B cell (primary cell): ENCODE data around the gene LIPM. TPM values are rescaled to one million over a fixed set of nuclear protein-coding genes. Genes with fewer than 3 reads are reported as not detected.

Source experiments
- ATAC-seq: fragments of 200-7000 bp; cut with Tn5 transposase; one replicate; pipeline ENCODE4 v1.10.0; 2021; ENCODE audit warnings: low read depth, mild to moderate bottlenecking, moderate number of reproducible peaks, moderate library complexity
- CTCF ChIA-PET: fragments of 350-600 bp; sonication (Branson Sonifier 250); formaldehyde crosslinking; loops from one replicate; lab custom pipeline; 2021; ENCODE audit warnings: antibody characterized with exemption, inconsistent platforms; lab: Charles Lee
- POLR2A ChIA-PET: fragments of 350-600 bp; sonication (Branson Sonifier 250); formaldehyde crosslinking; loops from one replicate; lab custom pipeline; 2021; ENCODE audit warnings: antibody characterized with exemption; lab: Charles Lee
- DNase-seq: peaks from one replicate; pipeline ENCODE4 v3.0.0; 2013
- H2AFZ ChIP-seq: 2 replicates; pipeline ENCODE4 v1.6.1; 2012; ENCODE audit warnings: mild to moderate bottlenecking, low read depth, low read length; ENCODE audit not compliant: insufficient read depth, poor library complexity, severe bottlenecking
- H3K27ac ChIP-seq, 2 donors: 1 replicate in 1 of 2; 2 replicates in 1 of 2; pipeline ENCODE4 v1.5.1; 2012 to 2013; ENCODE audit warnings: low read length in 2 of 2, mild to moderate bottlenecking in 2 of 2, moderate library complexity in 1 of 2
- H3K27me3 ChIP-seq, 4 experiments: fragments of 200-600 bp in 1 of 4; sonication (generic) in 1 of 4; replicated peaks in 1 of 4; 1 replicate in 2 of 4; 2 replicates in 2 of 4; pipeline versions ENCODE4 v1.6.1 to v1.7.0; 2013 to 2016; ENCODE audit warnings: low read length in 3 of 4, mild to moderate bottlenecking in 2 of 4, mixed read lengths in 1 of 4, moderate library complexity in 1 of 4; ENCODE audit not compliant: insufficient read depth in 4 of 4, control insufficient read depth in 3 of 4; ENCODE audit errors: control extremely low read depth in 1 of 4
- H3K36me3 ChIP-seq, 2 experiments: replicated peaks in 1 of 2; 1 replicate in 1 of 2; 2 replicates in 1 of 2; pipeline versions ENCODE4 v1.6.1 to v1.7.1; 2013; ENCODE audit warnings: low read length in 1 of 2; ENCODE audit not compliant: insufficient read depth in 2 of 2, control insufficient read depth in 1 of 2; ENCODE audit errors: control extremely low read depth in 1 of 2, extremely low read depth in 1 of 2
- H3K4me1 ChIP-seq, 2 donors: fragments of 200-600 bp in 1 of 2; sonication (generic) in 1 of 2; 1 replicate in 1 of 2; 2 replicates in 1 of 2; pipeline versions ENCODE4 v1.5.1 to v1.6.1; 2013 to 2017; ENCODE audit warnings: low read length in 2 of 2; ENCODE audit not compliant: control insufficient read depth in 2 of 2, insufficient read depth in 2 of 2
- H3K4me2 ChIP-seq: replicated peaks from 2 replicates; pipeline ENCODE3; 2012; ENCODE audit warnings: mild to moderate bottlenecking, low read depth, low read length; ENCODE audit not compliant: poor library complexity, severe bottlenecking
- H3K4me3 ChIP-seq, 5 experiments: fragments of 200-600 bp in 1 of 5; sonication (generic) in 1 of 5; 1 replicate in 3 of 5; 2 replicates in 2 of 5; pipeline versions ENCODE4 v1.5.1 to v1.7.0; 2011 to 2016; ENCODE audit warnings: low read length in 4 of 5, mild to moderate bottlenecking in 4 of 5, low read depth in 2 of 5, control low read depth in 1 of 5, moderate library complexity in 1 of 5; ENCODE audit not compliant: insufficient read depth in 1 of 5; ENCODE audit errors: control extremely low read depth in 1 of 5, extremely low read depth in 1 of 5
- H3K79me2 ChIP-seq: fragments of 200-600 bp; sonication (generic); one replicate; pipeline ENCODE4 v1.6.0; 2016; ENCODE audit warnings: low read length; ENCODE audit not compliant: control insufficient read depth, insufficient read depth
- H3K9ac ChIP-seq: fragments of 200-600 bp; sonication (generic); 2 replicates; pipeline ENCODE4 v1.6.1; 2017; ENCODE audit warnings: mild to moderate bottlenecking, low read length, moderate library complexity
- H3K9me3 ChIP-seq, 3 donors: one replicate each; pipeline versions ENCODE4 v1.6.1 to v1.7.1; 2013; ENCODE audit warnings: low read length in 2 of 3; ENCODE audit not compliant: control insufficient read depth in 2 of 3, insufficient read depth in 1 of 3; ENCODE audit errors: control extremely low read depth in 1 of 3
- H4K20me1 ChIP-seq: 2 replicates; pipeline ENCODE4 v1.6.0; 2012; ENCODE audit warnings: mild to moderate bottlenecking, low read length; ENCODE audit not compliant: insufficient read depth, control insufficient read depth, poor library complexity, severe bottlenecking
- H3K27ac Mint-ChIP-seq: one replicate; pipeline ENCODE4 v1.8.0; 2021; ENCODE audit warnings: mixed read lengths
- H3K27me3 Mint-ChIP-seq: one replicate; pipeline ENCODE4 v1.8.0; 2021; ENCODE audit warnings: mixed read lengths
- H3K4me1 Mint-ChIP-seq: one replicate; pipeline ENCODE4 v1.8.0; 2021; ENCODE audit warnings: mixed read lengths
- H3K4me3 Mint-ChIP-seq: one replicate; pipeline ENCODE4 v1.8.0; 2021; ENCODE audit warnings: mixed read lengths
- H3K9me3 Mint-ChIP-seq: one replicate; pipeline ENCODE4 v1.8.0; 2022; ENCODE audit warnings: mixed read lengths; ENCODE audit not compliant: insufficient read depth
- EZH2 ChIP-seq: IDR thresholded peaks from 2 replicates; pipeline ENCODE4 v1.6.1; 2012; ENCODE audit warnings: borderline replicate concordance, low read depth, mild to moderate bottlenecking, moderate library complexity, low read length; ENCODE audit not compliant: insufficient read depth, poor library complexity, severe bottlenecking
- WGBS: methylation state at CpG from one replicate; pipeline ENCODE4 v1.1.5; 2013; ENCODE audit warnings: missing lambda C conversion rate; ENCODE audit not compliant: insufficient coverage; 5-methylcytosine and 5-hydroxymethylcytosine counted together
- intact Hi-C: fragments of 100-400 bp; cut with micrococcal nuclease; formaldehyde crosslinking; loops from one replicate; pipeline ENCODE4 v1.10.0; 2022
- polyA plus RNA-seq: library from polyadenylated mRNA; depleted of rRNA; stranded (reverse); fragments of >200 nt; gene quantifications from 2 replicates; pipeline ENCODE4 v1.2.3, GENCODE V29; 2012
- total RNA-seq, 2 donors: library from RNA; stranded (reverse); fragments of 120-200 nt in 1 of 2; gene quantifications; 1 replicate in 1 of 2; 2 replicates in 1 of 2; pipeline versions ENCODE4 v1.2.3 to v1.2.4, GENCODE V29; 2013 to 2022
- TF ChIP-seq, protein P1 (sequence below): fragments of 200-600 bp; IDR thresholded peaks from one replicate; pipeline ENCODE4 v1.8.0; 2022; ENCODE audit warnings: antibody characterized with exemption, mild to moderate bottlenecking

The LIPM gene
- total and polyA plus RNA-seq, 2 donors (not counting 1 experiment from before 2014, with no cell fraction given): not detected

DNA sequence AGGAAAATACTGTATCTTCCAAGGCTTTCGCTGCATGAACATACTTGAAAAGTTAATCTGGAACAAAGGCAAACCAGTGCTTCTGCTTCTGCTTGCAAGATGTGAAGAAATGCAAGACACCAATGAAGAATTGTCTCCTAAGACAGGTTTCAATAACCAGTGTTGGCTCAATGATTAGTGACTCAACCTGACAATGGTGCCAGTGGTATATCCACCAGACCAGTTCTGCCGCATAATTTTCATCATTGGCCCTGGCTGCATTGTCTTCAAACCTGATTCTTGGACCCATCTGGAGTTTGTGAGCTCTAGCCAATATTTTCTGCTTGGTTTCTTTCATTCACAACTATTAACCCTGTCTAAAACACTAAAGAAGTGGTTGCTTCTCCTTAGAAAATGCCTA is 63.9 kb downstream of the LIPM start:
- Mint-ChIP-seq H3K4me3 (no peak overlapping the region), H3K9me3 (no peaks in the 10 kb centered on the region), H3K4me1 (peaks cover 3% of the 10 kb centered on the region), H3K27me3 (no peaks in the 10 kb centered on the region), H3K27ac (no peak overlapping the region)
- DNase-seq (no peak), ATAC-seq (no peak)
- TF ChIP-seq, protein P1, sequence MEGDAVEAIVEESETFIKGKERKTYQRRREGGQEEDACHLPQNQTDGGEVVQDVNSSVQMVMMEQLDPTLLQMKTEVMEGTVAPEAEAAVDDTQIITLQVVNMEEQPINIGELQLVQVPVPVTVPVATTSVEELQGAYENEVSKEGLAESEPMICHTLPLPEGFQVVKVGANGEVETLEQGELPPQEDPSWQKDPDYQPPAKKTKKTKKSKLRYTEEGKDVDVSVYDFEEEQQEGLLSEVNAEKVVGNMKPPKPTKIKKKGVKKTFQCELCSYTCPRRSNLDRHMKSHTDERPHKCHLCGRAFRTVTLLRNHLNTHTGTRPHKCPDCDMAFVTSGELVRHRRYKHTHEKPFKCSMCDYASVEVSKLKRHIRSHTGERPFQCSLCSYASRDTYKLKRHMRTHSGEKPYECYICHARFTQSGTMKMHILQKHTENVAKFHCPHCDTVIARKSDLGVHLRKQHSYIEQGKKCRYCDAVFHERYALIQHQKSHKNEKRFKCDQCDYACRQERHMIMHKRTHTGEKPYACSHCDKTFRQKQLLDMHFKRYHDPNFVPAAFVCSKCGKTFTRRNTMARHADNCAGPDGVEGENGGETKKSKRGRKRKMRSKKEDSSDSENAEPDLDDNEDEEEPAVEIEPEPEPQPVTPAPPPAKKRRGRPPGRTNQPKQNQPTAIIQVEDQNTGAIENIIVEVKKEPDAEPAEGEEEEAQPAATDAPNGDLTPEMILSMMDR: no peak
- no peak for TF ChIP-seq EZH2
- Histone ChIP-seq H4K20me1 (no peaks in the 10 kb centered on the region), H3K36me3 (no peaks in the 10 kb centered on the region), H3K4me2 (no peak overlapping the region), H3K9ac (no peak overlapping the region), H3K27me3 (no peaks in the 10 kb centered on the region), H3K4me3 (no peak overlapping the region), H2AFZ (no peak overlapping the region), H3K79me2 (no peaks in the 10 kb centered on the region), H3K4me1 (no peaks in the 10 kb centered on the region), H3K9me3 (no peaks in the 10 kb centered on the region), H3K27ac (no peak overlapping the region)
- ChIA-PET CTCF (no interaction called here), POLR2A (no interaction called here)
- WGBS: 100% methylated on average over 2 of the region's 2 CpGs
- intact Hi-C loops: no loop called here

DNA sequence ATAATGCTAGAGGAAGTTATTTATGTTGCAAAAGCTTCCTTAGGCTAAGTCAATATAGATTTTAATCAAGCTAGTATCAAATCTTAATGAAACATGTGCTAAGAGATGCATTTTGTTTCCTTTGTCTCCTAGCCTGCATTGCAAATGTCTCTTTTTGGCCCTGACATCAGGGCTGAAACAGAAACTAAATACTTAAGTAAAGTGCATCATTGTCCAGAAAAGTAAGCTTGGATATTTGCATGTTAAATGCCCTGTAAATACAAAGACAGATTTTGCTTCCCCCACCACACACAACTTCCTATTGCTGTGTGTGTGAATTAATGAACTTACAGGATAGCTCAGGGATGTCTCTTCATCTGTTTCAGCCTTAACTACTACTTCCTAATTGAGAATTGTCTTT is 67.6 kb downstream of the LIPM start:
- no peak overlapping the region for H3K27ac Mint-ChIP-seq
- H3K9me3 Mint-ChIP-seq: no peaks in the 10 kb centered on the region
- ATAC-seq (no peak), DNase-seq (no peak)
- ChIA-PET POLR2A (no interaction called here), CTCF (interaction anchor here (1.0 to 1.5 kb wide), 4 partner anchors 10 to 64 kb away, joined by 3 to 7 read pairs (median 4); partner anchors contain the start of gene STAMBPL1)
- Histone ChIP-seq H3K36me3 (no peaks in the 10 kb centered on the region), H3K9me3 (no peaks in the 10 kb centered on the region), H2AFZ (no peak overlapping the region), H3K4me3 (no peak overlapping the region), H3K27me3 (no peaks in the 10 kb centered on the region), H3K4me1 (no peaks in the 10 kb centered on the region), H3K79me2 (no peaks in the 10 kb centered on the region), H3K4me2 (no peak overlapping the region), H3K9ac (no peak overlapping the region), H3K27ac (no peak overlapping the region), H4K20me1 (no peaks in the 10 kb centered on the region)
- no peaks in the 10 kb centered on the region for H3K27me3 Mint-ChIP-seq
- intact Hi-C loops: no loop called here
- peaks cover 3% of the 10 kb centered on the region for H3K4me1 Mint-ChIP-seq
- TF ChIP-seq EZH2: no peak
- TF ChIP-seq, protein P1: no peak
- H3K4me3 Mint-ChIP-seq: no peak overlapping the region

Other genes starting within 250 kb of the LIPM start
- gene RNLS, start 219.4 kb upstream of the LIPM start, total RNA-seq: 7.5 and 7.9 TPM in 2 replicates
- 2.0 and 3.5 TPM in 2 replicates for gene RNLS, start 219.4 kb upstream of the LIPM start, polyA plus RNA-seq
- gene LIPJ, start 216.0 kb upstream of the LIPM start, total RNA-seq: 0.20 and 0.39 TPM in 2 replicates
- gene LIPJ, start 216.0 kb upstream of the LIPM start, polyA plus RNA-seq: 0.10 and 0.13 TPM in 2 replicates
- gene LIPF, start 138.3 kb upstream of the LIPM start, total RNA-seq: not detected in 2 replicates
- not detected in 2 replicates for gene LIPF, start 138.3 kb upstream of the LIPM start, polyA plus RNA-seq
- not detected in 2 replicates for gene LIPK, start 96.5 kb upstream of the LIPM start, total RNA-seq
- not detected in 2 replicates for gene LIPK, start 96.5 kb upstream of the LIPM start, polyA plus RNA-seq
- not detected in 2 replicates for gene LIPN, start 42.7 kb upstream of the LIPM start, total RNA-seq
- 0.12 TPM in 1 of 2 replicates, not detected in the other for gene LIPN, start 42.7 kb upstream of the LIPM start, polyA plus RNA-seq
- gene ANKRD22, start 49.1 kb downstream of the LIPM start, total RNA-seq: not detected in 2 replicates
- 0.09 TPM in 1 of 2 replicates, not detected in the other for gene ANKRD22, start 49.1 kb downstream of the LIPM start, polyA plus RNA-seq
- gene STAMBPL1, start 77.5 kb downstream of the LIPM start, total RNA-seq: 56.7 and 64.2 TPM in 2 replicates
- 33.8 and 50.3 TPM in 2 replicates for gene STAMBPL1, start 77.5 kb downstream of the LIPM start, polyA plus RNA-seq
- 1.6 and 1.8 TPM in 2 replicates for gene ACTA2, start 150.0 kb downstream of the LIPM start, total RNA-seq
- gene ACTA2, start 150.0 kb downstream of the LIPM start, polyA plus RNA-seq: 0.69 and 3.7 TPM in 2 replicates
- gene FAS, start 188.1 kb downstream of the LIPM start, total RNA-seq: 11.5 and 13.7 TPM in 2 replicates
- gene FAS, start 188.1 kb downstream of the LIPM start, polyA plus RNA-seq: 8.0 and 12.4 TPM in 2 replicates